ENCODE data around the gene NANOGP8. TPM values are rescaled to one million over a fixed set of nuclear protein-coding genes. Genes with fewer than 3 reads are reported as not detected.

Gene NANOGP8
- total RNA-seq, 1 donor from 2014 or later = not detected

- no peak for DNase-seq (ENCODE audit: low read depth)
- no peak for TF ChIP-seq CTCF (conservative IDR thresholded peaks at IDR 0.05; ENCODE audit: low read depth, low read length)
- no peak overlapping the region for H3K4me3 ChIP-seq (ENCODE audit: low read depth, low read length)
Observed at GRCh38 chr15:35121611-35122359, 36.7 kb upstream of the NANOGP8 start.

- DNase-seq (ENCODE audit: low read depth) = no peak
- TF ChIP-seq CTCF (conservative IDR thresholded peaks at IDR 0.05; ENCODE audit: low read depth, low read length) = no peak
- no peak overlapping the region for H3K4me3 ChIP-seq (ENCODE audit: low read depth, low read length)
Observed at GRCh38 chr15:35120173-35120572, 35.1 kb upstream of the NANOGP8 start.

- no peak for DNase-seq (ENCODE audit: low read depth)
- H3K4me3 ChIP-seq (ENCODE audit: low read depth, low read length) = no peak overlapping the region
- TF ChIP-seq CTCF (conservative IDR thresholded peaks at IDR 0.05; ENCODE audit: low read depth, low read length) = no peak
Observed at GRCh38 chr15:35118960-35119359, 33.9 kb upstream of the NANOGP8 start.

GRCh38 chr15:35117543-35118265, 32.6 kb upstream of the NANOGP8 start:
- H3K4me3 ChIP-seq (ENCODE audit: low read depth, low read length) = no peak overlapping the region
- DNase-seq (ENCODE audit: low read depth) = no peak
- TF ChIP-seq CTCF (conservative IDR thresholded peaks at IDR 0.05; ENCODE audit: low read depth, low read length) = no peak

- H3K4me3 ChIP-seq (ENCODE audit: low read depth, low read length) = no peak overlapping the region
- no peak for TF ChIP-seq CTCF (conservative IDR thresholded peaks at IDR 0.05; ENCODE audit: low read depth, low read length)
- no peak for DNase-seq (ENCODE audit: low read depth)
Observed at GRCh38 chr15:35115155-35115725, 30.1 kb upstream of the NANOGP8 start.

GRCh38 chr15:35112346-35112745, 27.3 kb upstream of the NANOGP8 start:
- no peak for DNase-seq (ENCODE audit: low read depth)
- no peak for TF ChIP-seq CTCF (conservative IDR thresholded peaks at IDR 0.05; ENCODE audit: low read depth, low read length)
- H3K4me3 ChIP-seq (ENCODE audit: low read depth, low read length) = no peak overlapping the region
